ENCODE measurements around the gene UXS1. TPM values are rescaled to one million over a fixed set of nuclear protein-coding genes. Genes with fewer than 3 reads are reported as not detected.

UXS1 gene
- total RNA-seq, 4 donors from 2014 or later = 8.0 to 46.9 (median 18.4) TPM

DNA sequence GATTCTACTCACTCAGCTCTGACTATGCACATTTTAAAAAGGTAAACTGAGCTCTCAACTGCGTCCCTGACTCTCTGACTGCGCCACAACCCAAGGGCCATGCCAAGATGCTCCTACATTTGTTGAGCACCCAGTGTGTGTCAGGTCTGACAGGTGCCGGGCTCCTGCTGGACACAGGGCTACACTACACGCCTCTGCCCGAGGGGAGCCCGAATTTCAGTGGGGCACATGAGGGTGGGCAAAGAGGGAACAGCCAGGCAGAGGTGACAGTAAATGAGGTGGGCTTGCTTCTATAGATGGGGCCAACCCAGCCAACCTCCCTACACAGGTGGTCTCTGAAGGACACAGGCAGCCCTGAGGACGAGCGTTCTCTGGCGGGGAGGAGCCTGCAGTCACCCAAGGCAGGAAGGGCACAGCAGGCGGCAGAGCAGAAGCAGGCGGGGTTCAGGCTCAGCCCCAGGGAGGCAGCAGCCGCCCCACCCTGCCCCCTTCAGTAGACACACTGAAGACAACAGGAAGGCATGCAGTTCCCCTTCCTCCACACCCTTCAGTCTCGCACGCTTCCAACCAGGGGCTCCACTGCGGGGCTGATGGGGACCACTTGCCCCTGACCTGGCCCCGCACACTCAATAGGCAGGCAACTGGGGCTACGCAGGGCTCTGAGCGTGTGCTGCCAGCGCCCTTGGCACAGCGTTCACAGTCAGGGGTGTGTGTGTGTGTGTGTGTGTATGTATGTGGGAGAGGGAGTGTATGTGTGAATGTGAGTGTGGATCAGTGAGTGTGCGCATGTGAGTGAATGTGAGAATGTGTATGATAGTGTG, 98.4 kb downstream of the UXS1 start:
- H3K4me1 ChIP-seq = no peaks in the 10 kb centered on the region
- peaks cover 0 to 19% of the 10 kb centered on the region in 2 donors for H3K36me3 ChIP-seq
- in situ Hi-C loops (cut with MboI; ENCODE audit: low sequenced_read_pairs in 4 of 4) (no loop called here), intact Hi-C loops (cut with DNase I; ENCODE audit: low total_unique reads) (no loop called here)
- no peak overlapping the region for H3K27ac ChIP-seq
- ATAC-seq (no peak), DNase-seq (no peak)
- H3K4me3 ChIP-seq = no peak overlapping the region
- no peaks in the 10 kb centered on the region for H3K9me3 ChIP-seq
- TF ChIP-seq, protein P1, sequence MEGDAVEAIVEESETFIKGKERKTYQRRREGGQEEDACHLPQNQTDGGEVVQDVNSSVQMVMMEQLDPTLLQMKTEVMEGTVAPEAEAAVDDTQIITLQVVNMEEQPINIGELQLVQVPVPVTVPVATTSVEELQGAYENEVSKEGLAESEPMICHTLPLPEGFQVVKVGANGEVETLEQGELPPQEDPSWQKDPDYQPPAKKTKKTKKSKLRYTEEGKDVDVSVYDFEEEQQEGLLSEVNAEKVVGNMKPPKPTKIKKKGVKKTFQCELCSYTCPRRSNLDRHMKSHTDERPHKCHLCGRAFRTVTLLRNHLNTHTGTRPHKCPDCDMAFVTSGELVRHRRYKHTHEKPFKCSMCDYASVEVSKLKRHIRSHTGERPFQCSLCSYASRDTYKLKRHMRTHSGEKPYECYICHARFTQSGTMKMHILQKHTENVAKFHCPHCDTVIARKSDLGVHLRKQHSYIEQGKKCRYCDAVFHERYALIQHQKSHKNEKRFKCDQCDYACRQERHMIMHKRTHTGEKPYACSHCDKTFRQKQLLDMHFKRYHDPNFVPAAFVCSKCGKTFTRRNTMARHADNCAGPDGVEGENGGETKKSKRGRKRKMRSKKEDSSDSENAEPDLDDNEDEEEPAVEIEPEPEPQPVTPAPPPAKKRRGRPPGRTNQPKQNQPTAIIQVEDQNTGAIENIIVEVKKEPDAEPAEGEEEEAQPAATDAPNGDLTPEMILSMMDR (IDR thresholded peaks at IDR 0.05 in 4 of 5, conservative IDR thresholded peaks at IDR 0.05 in 1 of 5) = no peak
- TF ChIP-seq POLR2A (IDR thresholded peaks at IDR 0.05) = no peak
- no peaks in the 10 kb centered on the region for H3K27me3 ChIP-seq

DNA sequence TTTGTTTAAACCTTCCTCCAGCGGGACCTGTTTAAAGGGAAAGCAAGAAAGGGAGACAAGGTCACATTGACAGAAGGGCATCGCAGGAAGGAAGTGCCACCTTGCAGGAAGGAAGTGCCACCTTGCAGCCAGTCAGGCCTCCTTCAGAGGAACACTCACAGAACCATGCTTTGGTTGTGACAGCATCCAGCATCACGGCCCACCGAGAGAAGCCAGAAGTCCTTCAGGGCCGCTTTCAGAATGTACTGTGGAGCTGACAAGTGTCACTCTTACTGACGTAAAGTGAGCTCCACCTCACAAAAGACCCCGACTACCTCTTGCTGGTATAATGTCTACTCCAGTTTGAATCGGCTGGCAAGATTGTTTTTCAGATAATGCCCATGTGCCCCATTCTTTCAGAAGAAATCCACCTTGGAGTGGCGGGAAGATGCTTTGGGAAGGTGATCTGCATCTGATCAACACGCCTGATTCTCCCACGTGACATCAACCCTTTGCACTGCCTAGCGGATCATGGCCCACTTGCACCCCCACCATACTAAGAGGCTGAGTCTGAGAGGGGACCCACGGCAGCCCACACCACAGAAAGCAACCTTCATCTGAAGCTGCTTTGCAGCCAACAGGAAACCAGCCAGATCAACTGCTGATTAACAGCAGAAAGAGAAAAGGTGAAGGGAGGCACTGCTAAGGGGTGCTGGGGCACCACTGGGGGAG, 99.8 kb downstream of the UXS1 start:
- no peak for DNase-seq
- Histone ChIP-seq H3K27me3 (no peaks in the 10 kb centered on the region), H3K9me3 (no peaks in the 10 kb centered on the region), H3K27ac (no peak overlapping the region), H3K4me1 (no peaks in the 10 kb centered on the region), H3K36me3 (peaks cover 0 to 7% of the 10 kb centered on the region in 2 donors), H3K4me3 (no peak overlapping the region)
- in situ Hi-C loops (cut with MboI; ENCODE audit: low sequenced_read_pairs in 4 of 4) = no loop called here
- intact Hi-C loops (cut with DNase I; ENCODE audit: low total_unique reads) = no loop called here
- no peak for ATAC-seq
- TF ChIP-seq POLR2A (IDR thresholded peaks at IDR 0.05) = no peak
- TF ChIP-seq, protein P1 (IDR thresholded peaks at IDR 0.05 in 4 of 5, conservative IDR thresholded peaks at IDR 0.05 in 1 of 5) = no peak

DNA sequence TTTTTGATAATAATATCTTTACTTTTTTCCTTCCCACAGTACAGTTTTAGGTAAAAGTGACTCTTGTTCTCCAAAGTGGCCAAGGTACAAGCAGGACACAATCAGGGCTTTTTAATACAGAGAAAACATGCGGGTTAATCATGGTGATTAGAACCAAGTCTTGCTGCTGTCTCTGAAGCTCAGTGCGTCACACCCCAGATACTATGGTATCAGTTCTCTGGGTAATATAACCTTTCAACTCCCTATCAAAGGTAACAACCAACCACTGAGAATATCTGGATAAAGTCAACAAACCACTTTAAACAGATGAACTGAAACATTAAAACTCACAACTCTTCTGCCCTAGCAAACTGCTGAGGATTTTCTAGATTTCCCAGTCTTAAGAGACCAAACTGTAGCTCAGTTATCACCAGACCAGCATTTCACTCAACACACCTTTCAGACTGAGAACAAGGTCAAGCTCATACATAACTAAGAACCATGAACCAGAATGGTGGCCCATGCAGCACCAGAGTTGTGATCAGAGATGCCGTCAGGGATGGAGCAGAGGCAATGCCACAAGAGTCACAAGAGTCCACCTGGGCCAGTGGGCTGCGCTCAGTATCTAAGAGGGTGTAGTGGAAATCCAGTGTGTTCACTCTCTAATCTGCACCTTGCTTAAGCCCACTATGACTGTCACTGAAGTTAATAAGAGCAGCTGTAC, 103.0 kb downstream of the UXS1 start:
- in situ Hi-C loops (cut with MboI; ENCODE audit: low sequenced_read_pairs in 4 of 4) = no loop called here
- ATAC-seq = no peak
- DNase-seq = no peak
- intact Hi-C loops (cut with DNase I; ENCODE audit: low total_unique reads) = no loop called here
- H3K36me3 ChIP-seq = peaks cover 0 to 2% of the 10 kb centered on the region in 2 donors
- H3K4me3 ChIP-seq = no peak overlapping the region
- no peaks in the 10 kb centered on the region for H3K27me3 ChIP-seq
- H3K27ac ChIP-seq = no peak overlapping the region
- no peaks in the 10 kb centered on the region for H3K9me3 ChIP-seq
- TF ChIP-seq, protein P1 (IDR thresholded peaks at IDR 0.05 in 4 of 5, conservative IDR thresholded peaks at IDR 0.05 in 1 of 5) = no peak
- no peak for TF ChIP-seq POLR2A (IDR thresholded peaks at IDR 0.05)
- no peaks in the 10 kb centered on the region for H3K4me1 ChIP-seq

DNA sequence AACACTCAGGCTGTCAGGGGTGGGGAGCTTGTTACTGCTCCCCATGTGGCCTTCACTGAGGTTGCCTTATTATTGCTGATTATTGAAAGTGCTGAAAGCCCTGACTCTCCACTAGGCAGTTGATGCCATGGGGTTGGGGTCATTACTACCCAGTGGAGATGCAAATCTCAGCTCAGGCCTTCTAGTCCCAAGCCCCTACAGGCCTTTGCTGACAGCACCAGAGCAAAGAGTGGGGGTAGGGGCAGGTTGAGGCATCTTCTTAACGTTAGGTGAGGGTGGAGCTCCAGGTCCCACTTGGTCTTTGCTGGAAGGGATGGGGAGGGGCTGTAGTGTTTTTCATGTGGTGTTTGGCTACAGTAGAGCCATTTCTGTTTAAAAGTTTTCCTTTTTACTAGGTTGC, 104.5 kb downstream of the UXS1 start:
- Histone ChIP-seq H3K36me3 (no peaks in the 10 kb centered on the region), H3K27me3 (no peaks in the 10 kb centered on the region), H3K9me3 (no peaks in the 10 kb centered on the region), H3K27ac (no peak overlapping the region), H3K4me1 (no peaks in the 10 kb centered on the region), H3K4me3 (no peak overlapping the region)
- DNase-seq (no peak), ATAC-seq (no peak)
- no peak for TF ChIP-seq POLR2A (IDR thresholded peaks at IDR 0.05)
- TF ChIP-seq, protein P1 (IDR thresholded peaks at IDR 0.05 in 4 of 5, conservative IDR thresholded peaks at IDR 0.05 in 1 of 5) = no peak
- intact Hi-C loops (cut with DNase I; ENCODE audit: low total_unique reads) (no loop called here), in situ Hi-C loops (cut with MboI; ENCODE audit: low sequenced_read_pairs in 4 of 4) (loop anchor here in 2 of 4 donors (10.0 kb wide), 1 partner anchor 515 kb away; no protein-coding TSS in a partner anchor)

Measured in gastrocnemius medialis (tissue), 4 donors.